ENCODE results near the gene RELN.
"Not testable (repeated sequence)": the region's sequence is repeated elsewhere in the genome, so short reads cannot be mapped to it uniquely, and the experiment has no call there.

Gene RELN

DNA sequence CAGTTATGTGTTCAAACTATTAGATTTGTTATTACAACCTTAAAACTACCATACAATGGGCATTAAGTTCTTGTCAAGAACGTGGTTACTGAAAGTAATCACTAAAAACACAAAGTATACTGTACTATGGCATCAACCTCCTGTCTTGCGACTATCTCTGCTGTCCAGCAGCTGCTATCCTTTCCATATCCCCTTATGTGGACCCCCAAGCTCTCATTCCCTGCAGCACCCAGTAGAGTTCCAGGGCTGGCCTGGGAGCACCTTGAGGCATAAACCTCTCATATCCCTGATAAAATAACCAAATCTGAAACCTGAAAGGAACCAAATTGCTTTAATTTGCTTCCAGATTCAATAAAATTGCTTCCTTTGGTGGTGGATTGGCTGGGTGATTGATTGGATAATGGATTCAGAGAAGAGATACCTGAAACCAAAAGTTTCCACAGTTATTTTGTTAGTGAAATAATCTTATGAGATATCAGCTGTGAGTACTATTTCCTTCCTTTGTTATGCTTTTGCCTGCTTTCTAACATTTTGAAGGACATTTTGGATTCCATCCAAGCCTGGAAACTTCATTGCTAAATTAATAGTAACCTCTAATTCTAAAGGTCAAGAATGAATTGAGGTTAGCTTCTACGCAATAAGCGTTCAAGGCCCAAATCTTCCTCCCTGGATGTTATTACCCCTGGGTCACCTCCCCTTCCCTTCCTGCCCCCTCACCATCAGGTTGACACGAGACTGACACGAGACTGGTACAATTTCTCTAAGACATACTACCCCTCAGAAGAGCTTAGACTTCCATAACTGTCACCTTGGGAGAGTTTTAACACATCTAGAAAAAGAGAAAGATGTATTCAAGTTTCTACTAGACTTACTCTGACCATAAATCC, 48.8 kb downstream of the RELN start:
- DNase-seq, result no peak

DNA sequence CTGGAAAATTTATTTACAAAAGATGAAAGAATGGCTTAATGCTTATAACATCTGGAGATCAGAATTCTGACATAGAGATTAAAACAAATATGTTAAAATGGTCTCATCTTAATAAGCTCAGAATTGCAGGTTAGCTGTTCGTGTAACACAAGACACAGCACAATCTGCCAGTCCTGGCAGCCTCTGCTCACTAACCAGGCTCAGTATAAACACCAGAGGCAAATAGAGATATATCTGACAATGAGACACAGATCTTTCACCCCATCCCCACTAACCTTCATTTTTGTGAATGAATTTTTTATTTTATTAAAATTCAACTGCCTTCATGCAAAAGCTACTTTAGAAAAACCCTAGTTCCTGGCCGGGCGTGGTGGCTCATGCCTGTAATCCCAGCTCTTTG, 51.8 kb downstream of the RELN start:
- no peak for DNase-seq

DNA sequence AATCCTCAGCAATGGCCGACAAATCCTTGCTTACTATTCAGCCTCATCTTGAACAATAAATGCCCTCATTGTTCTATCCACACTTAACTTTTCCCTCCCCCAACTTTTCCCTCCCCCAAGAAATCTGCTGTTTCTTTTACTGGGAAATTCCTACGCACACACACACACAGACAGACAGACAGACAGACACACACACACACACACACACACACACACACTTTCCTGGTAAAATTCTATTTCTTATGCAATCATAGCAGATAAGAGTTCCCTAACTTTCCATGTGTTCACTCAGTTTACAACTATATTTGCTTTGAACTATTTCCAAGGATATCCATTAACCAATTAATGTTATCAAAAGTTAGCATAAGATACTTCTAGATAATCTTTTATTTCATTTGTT, 52.9 kb downstream of the RELN start:
- no peak for DNase-seq

DNA sequence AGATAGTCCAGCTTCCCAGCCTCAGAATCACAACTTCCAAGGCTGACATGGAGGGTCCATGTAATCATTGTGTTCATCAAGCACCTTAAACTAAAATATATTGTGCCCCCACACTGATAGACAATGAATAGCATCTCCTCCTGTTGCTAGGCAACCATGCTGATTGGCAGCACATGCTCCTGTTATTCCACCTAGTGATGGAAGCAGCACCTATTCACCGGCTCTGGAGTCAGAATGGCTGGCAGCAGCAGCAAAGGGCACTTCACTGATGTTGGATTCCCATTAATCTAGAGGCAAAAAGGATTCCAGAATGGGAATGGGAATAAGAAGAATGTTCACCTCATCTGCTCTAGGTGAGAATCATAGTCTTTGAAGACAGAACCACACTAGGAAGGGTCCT, 55.0 kb downstream of the RELN start:
- DNase-seq, result no peak

DNA sequence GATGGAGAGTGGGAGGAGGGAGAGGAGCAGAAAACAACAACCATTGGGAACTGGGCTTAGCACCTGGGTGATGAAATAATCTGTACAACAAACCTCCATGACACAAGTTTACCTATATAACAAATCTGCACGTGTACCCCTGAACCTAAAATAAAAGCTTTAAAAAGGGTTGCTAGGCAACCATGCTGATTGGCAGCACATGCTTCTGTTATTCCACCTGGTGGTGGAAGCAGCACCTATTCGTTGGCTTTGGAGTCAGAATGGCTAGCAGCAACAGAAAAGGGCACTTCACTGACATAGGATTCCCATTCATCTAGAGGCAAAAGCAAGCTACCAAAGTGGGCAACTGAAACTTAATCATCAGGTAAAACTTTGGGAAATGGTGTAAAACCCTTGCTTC, 57.1 kb downstream of the RELN start:
- DNase-seq, result no peak

DNA sequence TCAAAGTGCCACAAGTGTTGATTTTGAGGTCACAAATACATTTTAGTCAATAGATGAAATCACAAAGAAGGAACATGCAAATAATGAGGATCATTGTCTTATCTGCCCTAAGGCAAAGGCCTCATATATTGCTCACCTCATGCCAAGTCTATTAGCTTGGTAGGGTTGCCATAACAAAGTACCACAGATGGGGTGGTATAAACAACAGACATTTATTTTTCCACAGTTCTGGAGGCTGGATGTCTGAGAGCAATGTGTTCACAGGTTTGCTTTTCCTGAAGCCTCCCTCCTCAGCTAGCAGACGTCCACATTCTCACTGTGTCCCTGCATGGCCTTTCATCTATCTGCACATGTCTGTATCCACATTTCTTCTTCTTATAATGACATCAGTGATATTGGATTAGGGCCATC, 59.6 kb downstream of the RELN start:
- no peak for DNase-seq

DNA sequence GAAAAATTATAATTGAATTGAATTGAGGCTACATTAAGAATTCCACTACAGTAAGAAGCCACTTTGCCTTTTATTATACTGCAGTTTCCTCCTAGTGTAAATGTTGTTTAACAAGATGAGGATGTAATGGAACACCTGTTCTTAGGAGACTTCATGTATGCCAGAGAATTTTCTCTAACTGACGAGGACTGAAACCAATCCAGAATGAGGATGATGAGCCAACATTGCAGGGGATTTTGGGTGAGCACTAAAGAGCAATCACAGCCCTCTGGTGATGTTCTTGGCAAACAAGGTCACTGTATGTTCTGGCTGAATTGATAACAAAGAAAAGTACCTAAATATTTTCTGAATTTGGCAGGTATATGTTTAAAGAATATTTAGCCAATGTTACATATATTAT, 60.9 kb downstream of the RELN start:
- no peak for DNase-seq

DNA sequence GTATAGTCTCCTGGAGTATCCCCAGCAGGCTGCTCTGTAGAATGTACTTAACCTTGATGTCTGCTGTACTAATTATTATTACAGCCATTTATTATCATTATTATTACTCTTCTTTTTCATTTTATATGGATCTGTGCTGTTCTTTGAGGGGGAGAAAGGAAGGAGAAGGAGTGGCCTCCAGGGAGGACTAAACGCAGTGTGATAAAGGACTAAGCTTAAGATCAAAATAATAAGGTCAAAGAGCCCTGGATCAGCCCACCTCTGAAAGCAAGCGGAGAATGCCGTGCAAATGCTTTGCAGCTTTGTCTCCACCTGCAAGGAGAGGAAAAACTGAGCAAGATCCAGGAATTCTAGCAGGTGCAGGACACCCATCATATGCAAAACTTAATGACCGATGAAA, 65.3 kb downstream of the RELN start:
- no peak for DNase-seq

DNA sequence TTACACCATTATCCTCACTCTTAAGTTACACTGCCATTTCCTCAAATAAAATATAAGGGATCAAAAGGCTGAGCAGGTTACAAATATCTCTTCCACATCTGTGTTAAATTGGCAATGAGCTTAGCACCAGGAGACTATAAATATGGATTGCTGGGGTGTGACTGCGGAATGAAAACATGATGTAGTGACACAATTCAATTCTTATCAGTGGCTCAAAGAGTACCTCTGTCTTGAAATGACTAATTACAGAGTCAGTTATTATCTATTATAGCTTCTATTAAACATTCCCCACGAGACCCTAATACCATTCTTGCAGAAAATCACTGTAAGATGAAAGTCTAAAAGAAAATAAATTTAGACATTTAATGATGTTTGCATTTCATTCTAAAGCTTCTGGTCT, 67.1 kb downstream of the RELN start:
- no peak for DNase-seq

DNA sequence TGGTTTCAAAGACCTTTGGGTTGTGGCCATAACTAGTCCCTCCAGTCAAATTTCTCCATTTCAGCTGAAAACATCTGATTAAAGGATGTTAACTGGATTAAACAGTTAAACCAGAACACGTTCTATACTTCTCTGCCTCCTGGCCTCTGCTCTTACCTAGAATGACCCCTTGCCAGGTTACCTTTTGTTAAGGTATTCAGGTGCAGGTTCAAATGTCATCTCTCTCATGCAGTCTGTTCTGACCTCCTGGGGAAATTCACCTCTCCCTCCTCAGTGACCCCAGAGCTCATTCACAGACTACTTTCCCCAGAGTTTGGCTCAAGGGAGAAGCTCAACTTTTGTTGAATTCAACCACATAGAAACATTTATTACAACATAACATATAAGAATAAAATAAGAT, 67.8 kb downstream of the RELN start:
- DNase-seq, result no peak

DNA sequence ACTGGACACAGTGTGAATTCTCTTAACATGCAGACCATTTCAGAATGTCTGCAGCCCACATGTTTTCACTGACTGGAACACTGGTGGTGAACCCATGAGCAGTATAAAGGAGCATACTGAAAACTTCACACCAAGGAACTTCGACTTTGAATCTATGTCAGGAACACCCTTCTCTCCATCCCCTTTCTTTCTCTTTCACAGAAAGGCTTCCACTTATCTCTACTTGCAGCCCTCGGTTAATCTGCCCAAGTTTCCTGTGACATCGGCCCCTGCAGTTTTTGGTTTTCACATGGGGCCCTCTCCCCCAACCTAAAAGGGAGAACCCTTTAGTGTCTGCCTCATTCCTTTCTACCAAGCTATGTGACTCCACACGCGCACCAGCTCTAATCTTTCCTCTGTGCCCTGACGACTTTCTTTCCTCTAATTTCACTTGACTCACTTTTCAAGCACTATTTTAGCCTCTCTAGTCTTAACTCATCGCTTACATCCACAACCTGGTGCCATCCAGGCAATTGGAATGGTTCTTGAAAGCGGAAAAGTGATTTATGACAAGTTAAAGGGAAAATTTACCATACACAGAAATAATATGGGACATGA, 70.1 kb downstream of the RELN start:
- DNase-seq, result no peak

DNA sequence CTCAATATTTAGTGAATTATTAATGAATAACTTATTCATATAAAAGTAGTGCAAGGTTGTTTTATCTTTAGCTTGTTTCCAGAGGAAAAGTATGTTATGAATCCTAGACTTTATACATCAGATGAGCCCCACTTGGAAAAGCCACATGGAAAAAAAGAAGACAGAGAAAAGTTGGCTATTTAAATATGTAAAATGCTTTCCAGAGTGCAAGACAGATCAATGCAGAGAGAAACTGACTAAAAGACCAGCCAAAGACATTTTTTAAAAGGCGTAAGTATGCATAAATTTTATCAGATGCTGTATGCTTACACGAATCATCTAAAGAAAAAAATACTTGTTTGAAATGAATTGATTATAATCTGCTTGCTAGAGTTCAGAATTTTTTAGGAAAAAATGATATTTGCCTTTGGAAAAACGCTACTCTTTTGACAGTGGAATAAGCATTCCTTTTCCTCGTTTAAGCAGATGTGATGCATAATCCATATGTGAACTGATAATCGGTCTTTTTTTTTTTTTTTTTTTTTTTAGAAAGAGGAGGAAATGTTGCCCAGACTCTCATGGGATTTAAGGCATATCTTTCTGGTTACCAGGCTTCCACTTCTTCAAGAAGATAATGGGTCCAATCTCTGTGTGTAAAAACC, 70.7 kb downstream of the RELN start:
- DNase-seq, result no peak

DNA sequence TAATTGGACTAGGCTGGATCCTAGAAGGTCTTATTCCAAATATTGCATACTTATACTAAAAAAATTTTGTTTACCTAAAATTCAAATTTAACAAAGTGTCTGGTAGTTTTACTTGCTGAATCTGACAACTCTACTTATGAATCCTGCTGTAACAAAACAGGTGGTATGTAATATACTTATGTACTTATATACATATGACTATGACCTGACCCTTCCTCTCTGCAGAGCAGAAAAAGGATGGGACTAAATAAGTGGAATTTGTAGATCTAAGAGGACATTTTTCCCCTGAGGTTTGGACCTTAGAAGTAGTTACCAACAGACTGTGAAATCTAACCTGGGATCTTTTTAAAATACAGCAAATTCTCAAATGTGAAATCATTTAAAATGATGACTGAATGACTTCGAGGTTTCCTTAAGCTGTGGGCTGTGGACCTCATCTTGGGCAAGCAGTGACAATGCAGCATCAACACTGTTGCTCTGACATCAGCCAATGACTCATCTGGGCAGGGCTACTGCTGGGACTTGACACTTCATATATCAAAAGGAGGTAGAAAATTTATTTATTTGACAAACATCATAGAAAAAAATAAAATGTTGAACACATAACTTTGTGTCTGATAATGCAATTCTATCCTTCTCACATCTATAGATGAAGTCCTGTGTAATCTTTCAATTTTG, 73.6 kb downstream of the RELN start:
- DNase-seq, result peak; percentile 17

DNA sequence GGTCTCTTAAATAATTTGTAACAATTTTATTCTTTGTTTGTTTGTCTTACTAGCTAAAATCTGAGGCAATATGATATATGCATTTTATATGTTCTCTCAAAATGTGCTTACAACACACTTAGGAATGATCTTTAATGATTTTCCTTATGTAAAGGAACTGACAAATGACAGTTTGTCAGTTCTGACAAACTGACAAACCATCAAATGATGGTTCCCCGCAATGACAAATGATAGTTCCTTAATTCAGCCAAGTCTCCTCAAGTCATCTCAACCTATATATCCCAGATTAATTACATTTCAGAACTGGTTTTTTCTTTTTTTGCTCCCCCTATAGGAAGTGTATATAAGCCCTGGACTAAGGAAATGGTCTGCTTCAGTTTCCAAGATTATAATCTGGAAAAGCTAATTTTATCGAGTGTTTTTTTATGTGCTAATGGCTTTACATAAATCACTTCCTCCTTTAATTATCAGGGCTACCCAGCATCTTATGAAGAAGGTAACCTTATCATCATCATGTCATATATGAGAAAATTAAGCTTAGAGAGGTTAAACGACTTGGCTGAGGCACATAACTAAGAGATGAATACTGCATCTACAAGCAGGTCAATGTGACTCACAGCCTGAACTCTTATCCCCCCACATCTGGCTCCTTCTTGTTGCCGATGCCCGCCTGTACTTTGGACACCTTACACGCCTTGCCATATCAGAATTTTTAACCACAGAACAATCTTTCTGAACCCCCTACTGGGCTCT, 75.1 kb downstream of the RELN start:
- DNase-seq, result no peak

DNA sequence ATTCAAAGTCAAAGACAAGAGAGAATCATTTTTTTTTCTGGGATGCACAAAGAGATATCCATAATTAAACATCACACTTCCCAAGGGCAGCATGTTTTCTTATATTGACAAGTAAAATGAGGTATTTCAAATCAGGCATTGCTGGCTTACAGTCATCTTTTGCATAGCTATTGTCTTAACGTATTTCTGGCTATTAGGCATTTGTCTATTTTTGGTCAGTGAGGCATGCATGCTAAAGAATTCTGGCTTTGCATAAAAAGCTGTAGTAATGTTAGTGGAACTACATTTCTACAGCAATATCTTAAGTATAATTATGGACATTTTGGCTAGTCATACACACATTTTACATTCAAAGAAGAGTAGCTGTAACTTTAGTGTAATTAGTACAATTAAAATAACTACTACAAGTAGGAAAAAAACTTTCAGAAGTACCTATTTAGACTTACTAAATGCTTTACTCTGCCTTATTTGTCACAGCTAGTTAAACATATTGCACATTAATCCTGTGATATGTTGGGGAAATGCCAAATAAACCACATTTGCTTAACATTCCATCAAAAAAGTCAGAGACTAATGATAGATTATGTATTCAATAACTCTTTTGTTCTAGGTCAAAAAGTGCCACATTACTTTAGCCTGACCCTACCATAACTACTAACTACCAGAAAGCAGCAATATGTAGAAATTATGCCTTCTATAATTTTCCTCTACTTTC, 76.4 kb downstream of the RELN start:
- DNase-seq, result no peak

DNA sequence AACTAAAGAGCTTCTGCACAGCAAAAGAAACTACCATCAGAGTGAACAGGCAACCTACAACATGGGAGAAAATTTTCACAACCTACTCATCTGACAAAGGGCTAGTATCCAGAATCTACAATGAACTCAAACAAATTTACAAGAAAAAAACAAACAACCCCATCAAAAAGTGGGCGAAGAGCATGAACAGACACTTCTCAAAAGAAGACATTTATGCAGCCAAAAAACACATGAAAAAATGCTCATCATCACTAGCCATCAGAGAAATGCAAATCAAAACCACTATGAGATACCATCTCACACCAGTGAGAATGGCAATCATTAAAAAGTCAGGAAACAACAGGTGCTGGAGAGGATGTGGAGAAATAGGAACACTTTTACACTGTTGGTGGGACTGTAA, 78.4 kb downstream of the RELN start:
- not testable (repeated sequence) for DNase-seq

DNA sequence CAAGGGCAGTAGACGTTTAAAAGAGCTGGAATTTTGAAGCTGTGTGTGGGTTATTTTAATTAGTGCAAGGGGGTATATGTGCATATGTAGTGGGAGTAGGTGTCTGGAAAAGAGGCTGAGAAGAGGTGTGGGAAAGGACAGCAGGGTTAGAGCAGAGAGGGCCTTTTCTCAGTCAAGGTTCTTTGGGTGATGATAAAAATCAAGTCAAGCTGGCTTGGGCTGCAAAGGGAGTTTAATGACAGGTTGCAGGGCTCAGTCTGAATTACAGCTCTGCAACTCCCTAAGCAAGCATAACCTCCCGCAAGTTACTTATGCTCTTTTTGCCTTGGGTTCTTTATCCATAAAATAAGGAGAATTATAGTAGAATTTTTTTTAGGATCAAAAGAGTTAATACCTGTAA, 83.5 kb downstream of the RELN start:
- DNase-seq, result no peak

DNA sequence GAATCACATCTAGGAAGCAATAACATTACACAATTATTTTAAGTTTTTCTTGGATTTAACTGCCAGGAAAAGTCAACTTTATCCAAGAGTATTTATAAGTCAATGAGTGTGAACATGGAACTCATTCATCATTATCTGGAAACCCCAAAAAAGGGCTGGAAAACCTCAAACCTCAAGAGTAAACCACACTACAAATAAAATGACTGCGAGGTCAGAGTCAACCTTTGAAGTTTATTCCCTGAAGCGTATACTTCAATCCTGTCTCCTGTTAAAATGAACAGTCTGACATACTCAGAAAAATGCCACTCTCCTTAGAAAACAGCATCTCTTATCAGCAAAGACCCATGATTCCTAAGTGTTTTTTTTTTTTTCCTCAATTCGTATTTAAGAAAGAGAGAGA, 86.5 kb downstream of the RELN start:
- DNase-seq, result no peak

DNA sequence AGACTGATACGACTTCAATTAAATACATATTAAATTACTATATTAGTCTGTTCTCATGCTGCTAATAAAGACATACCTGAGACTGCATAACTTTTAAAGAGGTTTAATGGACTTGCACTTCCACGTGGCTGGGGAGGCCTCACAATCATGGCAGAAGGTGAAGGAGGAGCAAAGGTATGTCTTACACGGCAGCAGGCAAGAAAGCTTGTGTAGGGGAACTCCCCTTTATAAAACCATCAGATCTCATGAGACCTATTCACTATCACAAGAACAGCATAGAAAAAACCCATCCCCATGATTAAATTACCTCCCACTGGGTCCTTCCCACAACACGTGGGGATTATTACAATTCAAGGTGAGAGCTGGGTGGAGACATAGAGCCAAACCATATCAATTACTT, 92.6 kb downstream of the RELN start:
- DNase-seq, result not testable (repeated sequence)

DNA sequence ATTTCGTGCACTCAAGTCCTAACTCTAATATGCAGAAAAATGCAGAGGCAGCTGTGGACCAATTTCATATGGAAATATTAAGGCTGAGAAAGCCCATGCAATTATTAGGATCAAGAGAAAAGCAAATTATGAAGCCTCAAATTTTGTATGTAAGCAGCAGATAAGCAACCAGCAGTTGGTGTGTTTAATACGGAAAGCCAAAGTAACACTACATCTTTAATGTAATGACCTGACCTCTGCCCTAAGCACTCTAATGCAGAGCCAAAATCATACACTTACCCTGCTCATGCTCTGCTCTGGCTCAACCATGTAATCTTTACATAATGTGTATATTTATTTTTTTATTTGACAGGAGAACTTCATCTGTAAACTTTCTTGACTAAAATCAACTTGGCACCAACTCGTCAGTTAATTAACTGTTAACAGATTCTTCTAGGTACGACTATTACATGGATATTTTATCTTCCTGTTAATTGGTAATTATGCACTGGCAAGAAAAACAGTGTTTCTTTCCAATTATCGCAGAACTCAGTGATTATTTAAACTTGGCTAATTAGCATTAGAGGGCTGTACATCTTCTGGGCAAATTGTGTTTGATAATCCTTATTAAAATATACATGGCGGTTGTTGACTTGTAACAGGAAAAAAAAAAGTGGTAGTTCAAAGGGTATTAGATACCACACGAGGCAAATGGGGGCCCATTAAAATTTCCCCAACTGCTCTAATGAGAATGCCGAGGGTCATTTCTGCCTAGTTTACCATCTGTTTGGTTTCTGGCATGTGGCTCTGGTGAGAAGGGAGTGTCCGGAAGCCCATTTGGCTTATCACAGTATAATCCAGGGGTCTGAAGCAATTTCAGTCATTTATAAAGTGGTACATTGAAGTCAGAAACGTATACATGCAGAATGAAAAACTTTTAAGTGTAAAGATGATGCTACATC, 94.5 kb downstream of the RELN start:
- no peak for DNase-seq

DNA sequence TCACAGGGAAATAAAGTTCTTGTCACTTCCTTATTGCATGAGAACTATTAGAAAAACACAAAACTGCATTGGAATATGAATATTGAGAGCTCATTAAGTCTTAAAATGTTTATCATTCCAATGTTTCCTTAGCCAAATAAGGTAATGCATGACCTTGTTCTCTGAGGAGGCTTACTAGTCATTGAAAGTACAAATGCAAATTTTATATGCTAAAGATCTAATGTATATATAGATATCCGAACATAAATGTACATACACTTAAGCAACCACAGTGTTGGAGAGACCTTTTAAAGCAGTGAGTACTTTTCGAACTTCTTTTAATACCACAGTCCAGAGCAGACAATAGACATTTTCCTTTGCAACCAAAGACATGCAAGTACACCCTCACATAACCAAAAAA, 96.1 kb downstream of the RELN start:
- no peak for DNase-seq

Measured in NK-92 treated with Interleukin-12 subunit alpha and Interleukin-12 subunit beta, amount 100 ng/mL, for 24 hours (cell line).